ENCODE data around the gene SLC25A19. TPM values are rescaled to one million over a fixed set of nuclear protein-coding genes. Genes with fewer than 3 reads are reported as not detected.

The SLC25A19 gene
- total and polyA plus RNA-seq, 10 donors: 12.4 to 32.5 (median 19.1) TPM

DNA sequence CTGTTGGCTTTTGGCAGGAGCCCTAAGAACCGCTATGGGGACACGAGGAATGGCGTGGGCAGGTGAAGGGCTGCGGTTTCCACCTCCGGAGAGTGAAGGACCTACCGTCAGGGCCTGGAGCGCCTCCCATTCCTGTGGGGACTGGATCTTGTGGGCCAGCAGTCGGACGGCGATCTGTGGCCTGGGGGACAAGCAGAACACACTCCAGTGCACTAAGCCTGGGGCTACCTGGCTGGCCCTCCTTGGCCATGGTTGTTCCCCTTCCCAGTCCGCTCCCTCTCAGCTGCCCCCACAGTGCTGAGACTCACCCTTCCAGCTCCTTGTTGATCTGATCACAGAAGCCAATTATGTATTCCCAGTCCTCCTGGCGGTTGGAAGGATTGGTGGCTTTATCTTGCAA is 42.8 kb downstream of the SLC25A19 start:
- H3K36me3 ChIP-seq: peaks cover 3 to 72% (median 52%) of the 10 kb centered on the region in 6 donors
- intact Hi-C loops (cut with DNase I; ENCODE audit: low total_unique reads): no loop called here
- H3K27me3 ChIP-seq (replicated peaks in 1 of 7): no peaks in the 10 kb centered on the region
- H3K27ac ChIP-seq: peak overlapping the region in 2 of 8 donors; percentile 77 to 89
- no peak for DNase-seq
- TF ChIP-seq POLR2AphosphoS5 (IDR thresholded peaks at IDR 0.05) (no peak), POLR2A (IDR thresholded peaks at IDR 0.05) (no peak)
- TF ChIP-seq, protein P1, sequence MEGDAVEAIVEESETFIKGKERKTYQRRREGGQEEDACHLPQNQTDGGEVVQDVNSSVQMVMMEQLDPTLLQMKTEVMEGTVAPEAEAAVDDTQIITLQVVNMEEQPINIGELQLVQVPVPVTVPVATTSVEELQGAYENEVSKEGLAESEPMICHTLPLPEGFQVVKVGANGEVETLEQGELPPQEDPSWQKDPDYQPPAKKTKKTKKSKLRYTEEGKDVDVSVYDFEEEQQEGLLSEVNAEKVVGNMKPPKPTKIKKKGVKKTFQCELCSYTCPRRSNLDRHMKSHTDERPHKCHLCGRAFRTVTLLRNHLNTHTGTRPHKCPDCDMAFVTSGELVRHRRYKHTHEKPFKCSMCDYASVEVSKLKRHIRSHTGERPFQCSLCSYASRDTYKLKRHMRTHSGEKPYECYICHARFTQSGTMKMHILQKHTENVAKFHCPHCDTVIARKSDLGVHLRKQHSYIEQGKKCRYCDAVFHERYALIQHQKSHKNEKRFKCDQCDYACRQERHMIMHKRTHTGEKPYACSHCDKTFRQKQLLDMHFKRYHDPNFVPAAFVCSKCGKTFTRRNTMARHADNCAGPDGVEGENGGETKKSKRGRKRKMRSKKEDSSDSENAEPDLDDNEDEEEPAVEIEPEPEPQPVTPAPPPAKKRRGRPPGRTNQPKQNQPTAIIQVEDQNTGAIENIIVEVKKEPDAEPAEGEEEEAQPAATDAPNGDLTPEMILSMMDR (IDR thresholded peaks at IDR 0.05 in 8 of 11, conservative IDR thresholded peaks at IDR 0.05 in 3 of 11): no peak
- H3K4me3 ChIP-seq: no peak overlapping the region
- H3K9me3 ChIP-seq: no peaks in the 10 kb centered on the region
- WGBS, 5 donors: 93 to 98% (median 96%) methylated on average over 6 to 12 of the region's 12 CpGs
- H3K4me1 ChIP-seq: peaks cover 17 to 89% (median 65%) of the 10 kb centered on the region in 6 donors

DNA sequence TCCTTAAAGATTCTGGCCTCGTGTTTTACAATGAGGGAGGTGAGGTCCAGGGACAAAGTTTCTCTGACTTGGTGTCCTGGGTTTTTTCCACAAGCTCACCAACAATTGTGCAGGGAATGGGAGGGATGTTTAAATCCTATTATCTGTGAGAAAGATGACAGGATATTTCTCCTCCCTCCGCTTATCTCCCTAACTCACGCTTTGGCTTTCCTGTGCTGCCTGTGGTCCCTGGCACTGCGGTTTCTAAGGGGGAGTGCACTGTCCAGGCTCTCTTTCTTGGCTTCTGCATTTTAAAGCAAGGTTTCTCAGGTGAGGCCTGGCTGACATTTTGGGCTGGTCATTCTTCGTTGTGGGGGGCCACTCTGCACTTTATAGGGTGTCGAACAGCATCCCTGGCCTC is 44.2 kb downstream of the SLC25A19 start:
- H3K9me3 ChIP-seq: no peaks in the 10 kb centered on the region
- H3K27me3 ChIP-seq (replicated peaks in 1 of 7): no peaks in the 10 kb centered on the region
- H3K36me3 ChIP-seq: peaks cover 3 to 86% (median 65%) of the 10 kb centered on the region in 6 donors
- no peak for TF ChIP-seq POLR2AphosphoS5 (IDR thresholded peaks at IDR 0.05)
- TF ChIP-seq, protein P1 (IDR thresholded peaks at IDR 0.05 in 8 of 11, conservative IDR thresholded peaks at IDR 0.05 in 3 of 11): no peak
- no peak for TF ChIP-seq POLR2A (IDR thresholded peaks at IDR 0.05)
- WGBS, 5 donors: 79 to 87% (median 83%) methylated on average over 6 of the region's 6 CpGs
- peaks cover 10 to 89% (median 58%) of the 10 kb centered on the region in 6 donors for H3K4me1 ChIP-seq
- no peak for DNase-seq
- peak overlapping the region in 5 of 8 donors; percentile 37 to 89 (median 73) for H3K27ac ChIP-seq
- H3K4me3 ChIP-seq: peak overlapping the region in 1 of 8 donors; percentile 2
- intact Hi-C loops (cut with DNase I; ENCODE audit: low total_unique reads): no loop called here

DNA sequence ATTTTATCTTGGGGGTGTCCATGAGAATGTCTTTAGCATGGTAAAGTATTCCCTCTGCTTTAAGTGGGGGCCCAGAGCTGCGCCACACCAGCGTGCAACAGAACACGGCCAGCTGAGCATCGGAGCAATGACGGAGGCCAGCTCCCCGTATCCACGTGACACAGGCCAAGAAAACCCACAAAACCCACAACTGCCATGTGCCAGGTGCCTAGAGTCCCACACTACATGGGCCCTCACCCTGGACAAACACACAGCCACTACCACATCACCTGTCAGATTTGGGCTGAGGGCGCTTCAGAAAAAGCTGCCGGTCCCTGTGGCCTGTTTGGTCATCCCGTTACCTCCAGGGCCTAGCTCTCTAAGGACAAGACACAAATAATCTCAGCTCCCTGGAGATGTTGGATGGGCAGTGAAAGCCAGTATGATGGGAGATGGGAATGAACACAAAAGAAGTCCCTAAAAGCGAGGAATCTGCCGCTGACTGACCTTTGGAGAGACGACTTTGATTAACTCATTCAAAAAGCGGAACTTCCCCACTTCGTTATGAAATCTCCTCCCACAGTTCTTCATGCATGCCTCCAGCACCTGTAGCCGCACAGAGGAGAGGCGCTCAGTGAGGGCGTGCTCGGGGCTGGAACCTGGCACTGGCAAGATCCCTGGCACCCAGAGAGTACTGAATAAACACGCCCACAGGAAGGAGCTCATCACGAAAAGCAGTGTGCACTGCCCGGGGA is 44.9 kb downstream of the SLC25A19 start:
- WGBS, 5 donors: 51 to 68% (median 64%) methylated on average over 19 to 22 of the region's 22 CpGs
- Histone ChIP-seq H3K4me3 (peak overlapping the region in 1 of 8 donors; percentile 6), H3K36me3 (peaks cover 3 to 93% (median 72%) of the 10 kb centered on the region in 6 donors), H3K4me1 (peaks cover 3 to 89% (median 53%) of the 10 kb centered on the region in 6 donors), H3K9me3 (no peaks in the 10 kb centered on the region), H3K27me3 (replicated peaks in 1 of 7) (no peaks in the 10 kb centered on the region), H3K27ac (peak overlapping the region in 6 of 8 donors; percentile 15 to 89 (median 70))
- intact Hi-C loops (cut with DNase I; ENCODE audit: low total_unique reads): no loop called here
- TF ChIP-seq, protein P1 (IDR thresholded peaks at IDR 0.05 in 8 of 11, conservative IDR thresholded peaks at IDR 0.05 in 3 of 11): no peak
- peak; percentile 34 to 76 (median 47) for TF ChIP-seq POLR2AphosphoS5 (IDR thresholded peaks at IDR 0.05)
- DNase-seq: peak; percentile 86

DNA sequence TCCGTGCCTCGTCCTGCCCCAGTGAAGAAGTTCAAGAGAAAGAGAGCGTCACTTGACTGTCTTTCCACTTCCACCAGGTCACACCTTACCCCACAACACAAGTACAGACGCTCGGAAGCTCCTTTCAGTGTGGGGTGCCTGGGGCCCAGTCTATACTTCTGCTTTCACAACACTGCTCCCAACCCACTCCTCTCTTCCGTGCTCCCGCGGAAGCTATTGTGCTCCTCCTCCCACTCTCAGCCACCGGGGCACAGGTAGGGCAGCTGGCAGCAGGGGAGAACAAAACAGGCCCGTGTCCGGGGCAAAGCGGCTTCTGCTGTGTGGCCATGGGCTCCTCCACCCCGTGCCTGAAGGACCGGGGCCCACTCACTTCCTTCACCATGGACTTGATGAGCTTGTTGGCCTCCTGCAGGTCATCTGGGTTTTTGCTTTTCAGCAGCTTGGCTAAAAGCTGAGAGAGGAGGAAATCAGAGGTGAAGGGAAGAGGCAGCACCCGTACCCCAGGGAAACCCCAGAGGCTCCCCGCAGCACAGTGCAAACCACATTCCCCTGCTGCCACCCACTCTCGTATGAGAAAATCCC is 46.7 kb downstream of the SLC25A19 start:
- peak; percentile 84 for DNase-seq
- 65 to 88% (median 70%) methylated on average over 17 of the region's 17 CpGs for WGBS, 5 donors
- H3K4me1 ChIP-seq: peaks cover 7 to 90% (median 59%) of the 10 kb centered on the region in 6 donors
- H3K27me3 ChIP-seq (replicated peaks in 1 of 7): no peaks in the 10 kb centered on the region
- H3K4me3 ChIP-seq: peak overlapping the region in 1 of 8 donors; percentile 11
- H3K27ac ChIP-seq: peak overlapping the region; percentile 46 to 89 (median 62)
- intact Hi-C loops (cut with DNase I; ENCODE audit: low total_unique reads): no loop called here
- peaks cover 3 to 96% (median 89%) of the 10 kb centered on the region in 6 donors for H3K36me3 ChIP-seq
- TF ChIP-seq, protein P1 (IDR thresholded peaks at IDR 0.05 in 8 of 11, conservative IDR thresholded peaks at IDR 0.05 in 3 of 11): peak in 1 of 11 experiments; percentile 7
- TF ChIP-seq POLR2AphosphoS5 (IDR thresholded peaks at IDR 0.05) (peak in 2 of 3 donors; percentile 68 to 81), POLR2A (IDR thresholded peaks at IDR 0.05) (no peak)
- no peaks in the 10 kb centered on the region for H3K9me3 ChIP-seq

Data from spleen (tissue), 11 donors.